HL-60 (cell line): Measurements from ENCODE around the gene GJC3.
A peak's percentile ranks its signal among the peaks of the same experiment; 100 is the strongest.

Source experiments
- DNase-seq, 2 experiments: peaks; one replicate each; pipeline ENCODE4 v3.0.0-alpha.2; 2010 to 2020; ENCODE audit warnings: low read depth in 1 of 2, low spot score in 1 of 2
- H3K27ac ChIP-seq: fragments of 250-450 bp; sonication (Bioruptor Pico); replicated peaks from 2 replicates; pipeline ENCODE4 v1.5.1; 2020; ENCODE audit warnings: mild to moderate bottlenecking, moderate library complexity
- H3K27me3 ChIP-seq: fragments of 250-450 bp; sonication (Bioruptor Pico); 2 replicates; pipeline ENCODE4 v1.5.1; 2021; ENCODE audit warnings: mild to moderate bottlenecking, moderate library complexity; ENCODE audit not compliant: insufficient read depth, poor library complexity, severe bottlenecking
- H3K4me3 ChIP-seq: replicated peaks from 2 replicates; pipeline ENCODE4 v1.5.1; 2011; ENCODE audit warnings: mild to moderate bottlenecking, control low read depth, low read length; ENCODE audit not compliant: insufficient read depth
- GABPA ChIP-seq: IDR thresholded peaks from 2 replicates; pipeline ENCODE4 v1.6.1; 2012; ENCODE audit warnings: low read depth
- POLR2AphosphoS5 ChIP-seq: IDR thresholded peaks from 2 replicates; pipeline ENCODE4 v1.6.1; 2012; ENCODE audit warnings: low read depth
- SPI1 ChIP-seq: IDR thresholded peaks from 2 replicates; pipeline ENCODE4 v1.6.1; 2012; ENCODE audit warnings: low read depth, mild to moderate bottlenecking, borderline replicate concordance
- TF ChIP-seq, protein P1 (sequence below): IDR thresholded peaks from 2 replicates; pipeline ENCODE4 v1.6.1; 2012; ENCODE audit warnings: low read depth; ENCODE audit not compliant: insufficient replicate concordance
- TF ChIP-seq, protein P2 (sequence below): IDR thresholded peaks from one replicate; pipeline ENCODE4 v1.5.1; 2011; ENCODE audit warnings: low read length, control low read depth, inconsistent platforms; ENCODE audit not compliant: insufficient read depth

Gene GJC3

DNA sequence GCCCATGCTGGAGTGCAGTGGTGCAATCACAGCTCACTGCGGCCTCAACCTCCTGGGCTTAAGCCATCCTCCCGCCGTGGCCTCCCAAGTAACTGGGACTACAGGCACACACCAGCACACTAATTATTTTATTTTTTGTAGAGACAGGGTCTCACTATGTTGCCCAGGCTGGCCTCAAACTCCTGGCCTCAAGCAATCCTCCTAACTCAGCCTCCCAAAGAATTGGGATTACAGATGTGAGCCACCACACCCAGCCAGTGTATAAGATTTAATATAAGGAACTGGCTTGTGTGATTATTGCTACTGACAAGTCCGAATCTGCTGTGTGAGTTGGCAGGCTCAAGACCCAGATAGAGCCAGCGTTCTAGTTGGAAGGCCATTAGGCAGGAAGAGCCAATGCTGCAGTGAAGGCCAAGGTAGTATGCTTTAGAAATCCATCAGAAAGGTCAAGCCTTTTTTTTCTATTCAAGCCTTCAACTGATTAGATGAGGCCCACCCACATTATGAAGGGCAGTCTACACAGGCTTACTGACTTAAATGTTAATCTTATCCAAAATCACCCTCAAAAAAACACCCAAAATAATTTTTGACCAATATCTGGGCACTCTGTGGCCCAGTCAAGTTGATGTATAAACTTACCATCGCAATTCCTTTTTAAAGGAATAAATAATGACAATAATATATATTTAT, 29.4 kb downstream of the GJC3 start:
- Histone ChIP-seq H3K4me3 (no peak overlapping the region), H3K27ac (no peak overlapping the region), H3K27me3 (no peaks in the 10 kb centered on the region)
- TF ChIP-seq SPI1 (no peak), GABPA (no peak), POLR2AphosphoS5 (no peak)
- TF ChIP-seq, protein P1, sequence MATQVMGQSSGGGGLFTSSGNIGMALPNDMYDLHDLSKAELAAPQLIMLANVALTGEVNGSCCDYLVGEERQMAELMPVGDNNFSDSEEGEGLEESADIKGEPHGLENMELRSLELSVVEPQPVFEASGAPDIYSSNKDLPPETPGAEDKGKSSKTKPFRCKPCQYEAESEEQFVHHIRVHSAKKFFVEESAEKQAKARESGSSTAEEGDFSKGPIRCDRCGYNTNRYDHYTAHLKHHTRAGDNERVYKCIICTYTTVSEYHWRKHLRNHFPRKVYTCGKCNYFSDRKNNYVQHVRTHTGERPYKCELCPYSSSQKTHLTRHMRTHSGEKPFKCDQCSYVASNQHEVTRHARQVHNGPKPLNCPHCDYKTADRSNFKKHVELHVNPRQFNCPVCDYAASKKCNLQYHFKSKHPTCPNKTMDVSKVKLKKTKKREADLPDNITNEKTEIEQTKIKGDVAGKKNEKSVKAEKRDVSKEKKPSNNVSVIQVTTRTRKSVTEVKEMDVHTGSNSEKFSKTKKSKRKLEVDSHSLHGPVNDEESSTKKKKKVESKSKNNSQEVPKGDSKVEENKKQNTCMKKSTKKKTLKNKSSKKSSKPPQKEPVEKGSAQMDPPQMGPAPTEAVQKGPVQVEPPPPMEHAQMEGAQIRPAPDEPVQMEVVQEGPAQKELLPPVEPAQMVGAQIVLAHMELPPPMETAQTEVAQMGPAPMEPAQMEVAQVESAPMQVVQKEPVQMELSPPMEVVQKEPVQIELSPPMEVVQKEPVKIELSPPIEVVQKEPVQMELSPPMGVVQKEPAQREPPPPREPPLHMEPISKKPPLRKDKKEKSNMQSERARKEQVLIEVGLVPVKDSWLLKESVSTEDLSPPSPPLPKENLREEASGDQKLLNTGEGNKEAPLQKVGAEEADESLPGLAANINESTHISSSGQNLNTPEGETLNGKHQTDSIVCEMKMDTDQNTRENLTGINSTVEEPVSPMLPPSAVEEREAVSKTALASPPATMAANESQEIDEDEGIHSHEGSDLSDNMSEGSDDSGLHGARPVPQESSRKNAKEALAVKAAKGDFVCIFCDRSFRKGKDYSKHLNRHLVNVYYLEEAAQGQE, result no peak
- TF ChIP-seq, protein P2, sequence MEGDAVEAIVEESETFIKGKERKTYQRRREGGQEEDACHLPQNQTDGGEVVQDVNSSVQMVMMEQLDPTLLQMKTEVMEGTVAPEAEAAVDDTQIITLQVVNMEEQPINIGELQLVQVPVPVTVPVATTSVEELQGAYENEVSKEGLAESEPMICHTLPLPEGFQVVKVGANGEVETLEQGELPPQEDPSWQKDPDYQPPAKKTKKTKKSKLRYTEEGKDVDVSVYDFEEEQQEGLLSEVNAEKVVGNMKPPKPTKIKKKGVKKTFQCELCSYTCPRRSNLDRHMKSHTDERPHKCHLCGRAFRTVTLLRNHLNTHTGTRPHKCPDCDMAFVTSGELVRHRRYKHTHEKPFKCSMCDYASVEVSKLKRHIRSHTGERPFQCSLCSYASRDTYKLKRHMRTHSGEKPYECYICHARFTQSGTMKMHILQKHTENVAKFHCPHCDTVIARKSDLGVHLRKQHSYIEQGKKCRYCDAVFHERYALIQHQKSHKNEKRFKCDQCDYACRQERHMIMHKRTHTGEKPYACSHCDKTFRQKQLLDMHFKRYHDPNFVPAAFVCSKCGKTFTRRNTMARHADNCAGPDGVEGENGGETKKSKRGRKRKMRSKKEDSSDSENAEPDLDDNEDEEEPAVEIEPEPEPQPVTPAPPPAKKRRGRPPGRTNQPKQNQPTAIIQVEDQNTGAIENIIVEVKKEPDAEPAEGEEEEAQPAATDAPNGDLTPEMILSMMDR, result no peak
- no peak for DNase-seq

DNA sequence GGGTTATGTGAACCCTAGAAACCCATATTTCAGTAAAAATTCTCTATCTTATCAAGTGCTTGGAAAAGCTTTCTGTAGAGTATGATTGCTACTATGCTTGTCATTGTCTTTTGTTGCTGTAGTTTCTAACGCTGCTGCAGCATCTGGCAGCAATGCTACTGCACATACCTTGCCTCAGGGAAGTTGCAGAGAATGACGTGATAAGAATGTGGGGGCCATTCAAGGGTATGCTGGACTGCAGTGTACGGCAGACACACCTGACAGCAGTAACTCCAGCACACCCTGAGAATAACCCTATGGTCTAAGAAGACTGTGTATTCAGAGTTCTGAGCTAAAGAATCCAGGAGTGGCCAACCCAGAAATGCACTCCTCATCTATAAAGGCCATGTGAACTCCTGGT, 30.6 kb downstream of the GJC3 start:
- H3K4me3 ChIP-seq, result no peak overlapping the region
- TF ChIP-seq POLR2AphosphoS5 (no peak), SPI1 (no peak), GABPA (no peak)
- TF ChIP-seq, protein P2, result no peak
- TF ChIP-seq, protein P1, result no peak
- no peak for DNase-seq
- H3K27ac ChIP-seq, result no peak overlapping the region
- no peaks in the 10 kb centered on the region for H3K27me3 ChIP-seq

DNA sequence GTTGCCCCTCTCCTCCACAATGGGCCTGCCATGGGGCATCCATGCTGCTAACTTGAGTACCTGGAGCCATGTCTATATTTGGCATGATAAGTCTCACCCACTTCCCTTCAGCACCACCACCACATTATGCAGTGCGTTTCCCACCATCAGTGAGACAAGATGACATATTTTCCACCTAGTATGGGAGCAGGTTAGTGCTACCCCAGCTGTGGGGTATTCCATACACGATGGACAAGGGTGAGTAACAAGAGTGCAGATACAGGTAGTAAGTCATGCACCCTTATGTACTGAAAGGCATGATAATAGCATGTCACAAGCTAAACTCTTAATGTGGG, 31.4 kb downstream of the GJC3 start:
- H3K27me3 ChIP-seq, result no peaks in the 10 kb centered on the region
- TF ChIP-seq POLR2AphosphoS5, result no peak
- no peak for DNase-seq
- no peak overlapping the region for H3K4me3 ChIP-seq
- H3K27ac ChIP-seq, result no peak overlapping the region

DNA sequence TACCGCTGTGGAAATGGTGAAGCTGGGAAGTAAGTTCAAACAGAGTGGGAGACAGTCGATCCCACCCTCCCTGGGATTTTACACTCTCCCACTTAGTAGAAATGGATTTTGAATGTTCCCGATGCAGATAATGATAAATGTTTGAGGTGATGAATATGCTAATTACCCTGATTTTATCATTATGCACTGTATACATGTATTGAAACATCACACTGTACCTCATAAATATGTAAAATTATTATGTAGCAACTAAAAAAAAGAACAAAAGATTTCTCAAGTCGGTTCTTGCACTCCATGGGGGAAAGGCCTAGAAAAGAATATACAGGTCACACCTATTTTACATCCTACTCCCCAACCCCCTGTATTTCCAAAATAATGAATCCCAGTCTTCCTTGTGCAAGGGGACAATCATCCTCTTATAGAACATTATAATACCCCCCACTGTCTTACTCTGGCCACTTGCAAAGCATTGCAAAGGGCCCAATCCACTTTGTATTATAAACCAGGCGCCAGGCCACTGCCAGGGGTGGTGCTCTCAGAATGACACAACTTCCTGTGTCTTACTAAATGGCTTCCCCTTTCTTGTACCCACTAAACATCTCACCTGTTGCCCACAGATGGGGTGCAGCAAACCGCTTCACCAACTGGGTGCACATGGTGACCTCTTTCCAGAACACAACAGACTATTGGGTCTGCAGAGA, 31.9 kb downstream of the GJC3 start:
- DNase-seq, result peak in 1 of 2 experiments; percentile 60
- Histone ChIP-seq H3K27me3 (no peaks in the 10 kb centered on the region), H3K4me3 (no peak overlapping the region), H3K27ac (no peak overlapping the region)
- TF ChIP-seq SPI1 (peak; percentile 58), POLR2AphosphoS5 (no peak), GABPA (peak; percentile 75)
- TF ChIP-seq, protein P2, result no peak
- TF ChIP-seq, protein P1, result no peak
